K562 (cell line): ENCODE results near the gene HCFC1R1. TPM values are rescaled to one million over a fixed set of nuclear protein-coding genes. Genes with fewer than 3 reads are reported as not detected.
A peak's percentile ranks its signal among the peaks of the same experiment; 100 is the strongest.

Experiments used
- CBX3 ChIP-seq, 2 experiments: IDR thresholded peaks; 1 replicate in 1 of 2; 2 replicates in 1 of 2; pipeline ENCODE4 v1.6.1; 2012; ENCODE audit warnings: inconsistent platforms in 2 of 2, low read length in 2 of 2, borderline replicate concordance in 1 of 2, control low read depth in 1 of 2
- DACH1 ChIP-seq: fragments of 450-650 bp; IDR thresholded peaks from 2 replicates; pipeline ENCODE4 v1.6.1; 2018; ENCODE audit not compliant: partially characterized antibody
- EGR1 ChIP-seq: fragments of 450-650 bp; conservative IDR thresholded peaks from 2 replicates; pipeline ENCODE4 v1.6.1; 2017; ENCODE audit warnings: mild to moderate bottlenecking
- JUND ChIP-seq, 2 experiments: IDR thresholded peaks; 2 replicates in 1 of 2; 3 replicates in 1 of 2; pipeline ENCODE4 v1.6.1; 2011; ENCODE audit warnings: borderline replicate concordance in 2 of 2, low read depth in 2 of 2, low read length in 2 of 2, improper control_type of control experiment in 1 of 2, missing biosample characterization in 1 of 2, missing genetic modification characterization in 1 of 2, missing genetic modification reagents in 1 of 2
- MIER1 ChIP-seq: fragments of 450-650 bp; IDR thresholded peaks from 2 replicates; pipeline ENCODE4 v1.6.1; 2016; ENCODE audit warnings: antibody characterized with exemption, mild to moderate bottlenecking, low read depth
- PCBP1 ChIP-seq: fragments of 200-400 bp; formaldehyde crosslinking; IDR thresholded peaks from 2 replicates; pipeline ENCODE4 v1.6.1; 2018; ENCODE audit warnings: mild to moderate bottlenecking, low read depth, low read length; ENCODE audit not compliant: poor library complexity, severe bottlenecking
- PTBP1 ChIP-seq: fragments of 200-400 bp; formaldehyde crosslinking; IDR thresholded peaks from 2 replicates; pipeline ENCODE4 v1.6.1; 2017; ENCODE audit warnings: low read depth, low read length
- SP1 ChIP-seq: sonication (generic); formaldehyde crosslinking; IDR thresholded peaks from 2 replicates; pipeline ENCODE4 v1.8.1; 2022; ENCODE audit warnings: mild to moderate bottlenecking, missing genetic modification reagents
- SUPT5H ChIP-seq: fragments of 450-650 bp; IDR thresholded peaks from 2 replicates; pipeline ENCODE4 v1.6.1; 2016
- TSC22D4 ChIP-seq: fragments of 450-650 bp; IDR thresholded peaks from 2 replicates; pipeline ENCODE4 v1.6.1; 2016; ENCODE audit warnings: missing genetic modification characterization, missing biosample characterization, control low read depth
- ZNF143 ChIP-seq: sonication (generic); formaldehyde crosslinking; IDR thresholded peaks from 2 replicates; pipeline ENCODE4 v1.9.0; 2022; ENCODE audit warnings: mild to moderate bottlenecking, missing genetic modification reagents
- ZNF584 ChIP-seq: fragments of 200-800 bp; sonication (Bioruptor generic); IDR thresholded peaks from 2 replicates; pipeline ENCODE4 v1.6.1; 2016; ENCODE audit warnings: low read depth, mild to moderate bottlenecking, missing genetic modification characterization, missing compliant biosample characterization
- polyA plus RNA-seq, 8 experiments: library from polyadenylated mRNA; depleted of rRNA in 4 of 8; stranded (reverse) in 5 of 8; unstranded in 3 of 8; fragments of >200 nt; fragmentation: Nextera tagmentation in 2 of 8; fragmentation: Illumina TruSeq in 1 of 8; extraction: Ambion mirVana in 2 of 8; extraction: Trizol in 1 of 8; gene quantifications; 2 replicates each; pipeline versions ENCODE4 v1.2.1 to v1.2.3, GENCODE V29; 2011 to 2014; ENCODE audit warnings: inconsistent platforms in 1 of 8, missing spikeins in 1 of 8
- total RNA-seq, 7 experiments: library from RNA; depleted of rRNA in 6 of 7; stranded (reverse); fragments of >200 nt in 6 of 7; fragmentation: Illumina TruSeq in 2 of 7; extraction: Trizol in 2 of 7; gene quantifications; 2 replicates each; pipeline versions ENCODE4 v1.2.1 to v1.2.3, GENCODE V29; 2011 to 2021; ENCODE audit warnings: low replicate concordance in 1 of 7
- TF ChIP-seq, protein P1 (sequence below): fragments of 250-450 bp; sonication (Bioruptor Pico); IDR thresholded peaks from 2 replicates; pipeline ENCODE4 v1.5.0; 2022; ENCODE audit warnings: mild to moderate bottlenecking
- TF ChIP-seq, protein P2 (sequence below): IDR thresholded peaks from 2 replicates; pipeline ENCODE4 v1.6.1; 2014; ENCODE audit warnings: antibody characterized with exemption
- TF ChIP-seq, protein P3 (sequence below): fragments of 250-450 bp; sonication (Bioruptor Pico); IDR thresholded peaks from 2 replicates; pipeline ENCODE4 v1.4.0; 2020; ENCODE audit warnings: mild to moderate bottlenecking, moderate library complexity
- TF ChIP-seq, protein P4 (sequence below): fragments of 450-650 bp; conservative IDR thresholded peaks from 2 replicates; pipeline ENCODE4 v1.6.1; 2016; ENCODE audit warnings: missing genetic modification characterization, low read depth, mild to moderate bottlenecking, missing compliant biosample characterization, moderate library complexity

Gene HCFC1R1
- total and polyA plus RNA-seq, 9 of the 15 experiments (the other 6 are each of a cell fraction or from before 2014, with no cell fraction given) = 2.2 to 29.0 (median 11.2) TPM

- TF ChIP-seq, protein P1, sequence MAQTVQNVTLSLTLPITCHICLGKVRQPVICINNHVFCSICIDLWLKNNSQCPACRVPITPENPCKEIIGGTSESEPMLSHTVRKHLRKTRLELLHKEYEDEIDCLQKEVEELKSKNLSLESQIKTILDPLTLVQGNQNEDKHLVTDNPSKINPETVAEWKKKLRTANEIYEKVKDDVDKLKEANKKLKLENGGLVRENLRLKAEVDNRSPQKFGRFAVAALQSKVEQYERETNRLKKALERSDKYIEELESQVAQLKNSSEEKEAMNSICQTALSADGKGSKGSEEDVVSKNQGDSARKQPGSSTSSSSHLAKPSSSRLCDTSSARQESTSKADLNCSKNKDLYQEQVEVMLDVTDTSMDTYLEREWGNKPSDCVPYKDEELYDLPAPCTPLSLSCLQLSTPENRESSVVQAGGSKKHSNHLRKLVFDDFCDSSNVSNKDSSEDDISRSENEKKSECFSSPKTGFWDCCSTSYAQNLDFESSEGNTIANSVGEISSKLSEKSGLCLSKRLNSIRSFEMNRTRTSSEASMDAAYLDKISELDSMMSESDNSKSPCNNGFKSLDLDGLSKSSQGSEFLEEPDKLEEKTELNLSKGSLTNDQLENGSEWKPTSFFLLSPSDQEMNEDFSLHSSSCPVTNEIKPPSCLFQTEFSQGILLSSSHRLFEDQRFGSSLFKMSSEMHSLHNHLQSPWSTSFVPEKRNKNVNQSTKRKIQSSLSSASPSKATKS (CRISPR knock-in tag) = no peak
- peak; percentile 95 for TF ChIP-seq SUPT5H
- TF ChIP-seq, protein P2, sequence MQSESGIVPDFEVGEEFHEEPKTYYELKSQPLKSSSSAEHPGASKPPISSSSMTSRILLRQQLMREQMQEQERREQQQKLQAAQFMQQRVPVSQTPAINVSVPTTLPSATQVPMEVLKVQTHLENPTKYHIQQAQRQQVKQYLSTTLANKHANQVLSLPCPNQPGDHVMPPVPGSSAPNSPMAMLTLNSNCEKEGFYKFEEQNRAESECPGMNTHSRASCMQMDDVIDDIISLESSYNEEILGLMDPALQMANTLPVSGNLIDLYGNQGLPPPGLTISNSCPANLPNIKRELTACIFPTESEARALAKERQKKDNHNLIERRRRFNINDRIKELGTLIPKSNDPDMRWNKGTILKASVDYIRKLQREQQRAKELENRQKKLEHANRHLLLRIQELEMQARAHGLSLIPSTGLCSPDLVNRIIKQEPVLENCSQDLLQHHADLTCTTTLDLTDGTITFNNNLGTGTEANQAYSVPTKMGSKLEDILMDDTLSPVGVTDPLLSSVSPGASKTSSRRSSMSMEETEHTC = peak; percentile 87
- peak; percentile 73 for TF ChIP-seq JUND (IDR thresholded peaks at IDR 0.05; ENCODE audit: borderline replicate concordance, low read depth, low read length)
- TF ChIP-seq JUND (tag; IDR thresholded peaks at IDR 0.05; ENCODE audit: borderline replicate concordance, low read depth, low read length) = no peak; the same call in 2 of the 3 replicates
- TF ChIP-seq, protein P3, sequence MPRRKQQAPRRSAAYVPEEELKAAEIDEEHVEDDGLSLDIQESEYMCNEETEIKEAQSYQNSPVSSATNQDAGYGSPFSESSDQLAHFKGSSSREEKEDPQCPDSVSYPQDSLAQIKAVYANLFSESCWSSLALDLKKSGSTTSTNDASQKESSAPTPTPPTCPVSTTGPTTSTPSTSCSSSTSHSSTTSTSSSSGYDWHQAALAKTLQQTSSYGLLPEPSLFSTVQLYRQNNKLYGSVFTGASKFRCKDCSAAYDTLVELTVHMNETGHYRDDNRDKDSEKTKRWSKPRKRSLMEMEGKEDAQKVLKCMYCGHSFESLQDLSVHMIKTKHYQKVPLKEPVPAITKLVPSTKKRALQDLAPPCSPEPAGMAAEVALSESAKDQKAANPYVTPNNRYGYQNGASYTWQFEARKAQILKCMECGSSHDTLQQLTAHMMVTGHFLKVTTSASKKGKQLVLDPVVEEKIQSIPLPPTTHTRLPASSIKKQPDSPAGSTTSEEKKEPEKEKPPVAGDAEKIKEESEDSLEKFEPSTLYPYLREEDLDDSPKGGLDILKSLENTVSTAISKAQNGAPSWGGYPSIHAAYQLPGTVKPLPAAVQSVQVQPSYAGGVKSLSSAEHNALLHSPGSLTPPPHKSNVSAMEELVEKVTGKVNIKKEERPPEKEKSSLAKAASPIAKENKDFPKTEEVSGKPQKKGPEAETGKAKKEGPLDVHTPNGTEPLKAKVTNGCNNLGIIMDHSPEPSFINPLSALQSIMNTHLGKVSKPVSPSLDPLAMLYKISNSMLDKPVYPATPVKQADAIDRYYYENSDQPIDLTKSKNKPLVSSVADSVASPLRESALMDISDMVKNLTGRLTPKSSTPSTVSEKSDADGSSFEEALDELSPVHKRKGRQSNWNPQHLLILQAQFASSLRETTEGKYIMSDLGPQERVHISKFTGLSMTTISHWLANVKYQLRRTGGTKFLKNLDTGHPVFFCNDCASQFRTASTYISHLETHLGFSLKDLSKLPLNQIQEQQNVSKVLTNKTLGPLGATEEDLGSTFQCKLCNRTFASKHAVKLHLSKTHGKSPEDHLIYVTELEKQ = no peak
- peak; percentile 47 for TF ChIP-seq PCBP1
- TF ChIP-seq MIER1 = 0 out of 2 replicates have a peak, but pooled peaks have one; percentile 52
- TF ChIP-seq, protein P4, sequence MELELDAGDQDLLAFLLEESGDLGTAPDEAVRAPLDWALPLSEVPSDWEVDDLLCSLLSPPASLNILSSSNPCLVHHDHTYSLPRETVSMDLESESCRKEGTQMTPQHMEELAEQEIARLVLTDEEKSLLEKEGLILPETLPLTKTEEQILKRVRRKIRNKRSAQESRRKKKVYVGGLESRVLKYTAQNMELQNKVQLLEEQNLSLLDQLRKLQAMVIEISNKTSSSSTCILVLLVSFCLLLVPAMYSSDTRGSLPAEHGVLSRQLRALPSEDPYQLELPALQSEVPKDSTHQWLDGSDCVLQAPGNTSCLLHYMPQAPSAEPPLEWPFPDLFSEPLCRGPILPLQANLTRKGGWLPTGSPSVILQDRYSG = no peak
- 0 out of 2 replicates have a peak, but pooled peaks have one; percentile 35 for TF ChIP-seq PTBP1
- no peak for TF ChIP-seq DACH1
- TF ChIP-seq TSC22D4 (tag) = no peak
- TF ChIP-seq SP1 (CRISPR knock-in tag) = peak; percentile 90
- 0 out of 2 replicates have a peak, but pooled peaks have one; percentile 45 for TF ChIP-seq ZNF584
- TF ChIP-seq ZNF143 (CRISPR knock-in tag) = peak; percentile 99
- TF ChIP-seq EGR1 = peak; percentile 63; the same call in 1 of the 2 replicates
- TF ChIP-seq CBX3 (IDR thresholded peaks at IDR 0.05; ENCODE audit: borderline replicate concordance in 1 of 2, low read length in 2 of 2) = peak in 1 of 2 experiments; percentile 58; a peak in 1 of 3 replicates
Observed at GRCh38 chr16:3023669-3024478, at the start of gene HCFC1R1, which contains the start of gene THOC6 (continued).
